Pons (tissue), 1 donor: ENCODE data around the gene MYH10.

ENCODE experiments used
- DNase-seq: peaks from one replicate; pipeline ENCODE4 v3.0.0-alpha.2; 2016; ENCODE audit warnings: low spot score

Gene MYH10

DNA sequence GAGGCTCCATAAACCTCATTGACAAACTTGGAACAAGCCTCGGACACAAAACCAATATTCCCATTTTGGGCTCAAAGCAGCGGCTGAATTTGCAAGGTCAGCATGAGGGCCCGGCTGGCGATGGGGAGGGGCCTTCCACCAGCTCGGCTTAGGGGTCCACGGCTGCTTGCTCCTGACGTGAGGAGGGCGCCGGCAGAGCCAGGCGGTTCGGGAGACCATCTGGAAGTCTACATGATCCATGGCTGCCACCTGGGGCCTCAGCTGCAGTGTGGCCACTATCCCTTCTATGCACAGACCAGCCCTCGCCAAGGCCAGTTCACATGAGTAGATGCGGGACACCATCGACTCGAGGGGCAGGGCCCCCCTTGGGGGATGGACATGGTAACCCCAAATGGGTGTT lies 155.7 kb downstream of the MYH10 start:
- DNase-seq: no peak

DNA sequence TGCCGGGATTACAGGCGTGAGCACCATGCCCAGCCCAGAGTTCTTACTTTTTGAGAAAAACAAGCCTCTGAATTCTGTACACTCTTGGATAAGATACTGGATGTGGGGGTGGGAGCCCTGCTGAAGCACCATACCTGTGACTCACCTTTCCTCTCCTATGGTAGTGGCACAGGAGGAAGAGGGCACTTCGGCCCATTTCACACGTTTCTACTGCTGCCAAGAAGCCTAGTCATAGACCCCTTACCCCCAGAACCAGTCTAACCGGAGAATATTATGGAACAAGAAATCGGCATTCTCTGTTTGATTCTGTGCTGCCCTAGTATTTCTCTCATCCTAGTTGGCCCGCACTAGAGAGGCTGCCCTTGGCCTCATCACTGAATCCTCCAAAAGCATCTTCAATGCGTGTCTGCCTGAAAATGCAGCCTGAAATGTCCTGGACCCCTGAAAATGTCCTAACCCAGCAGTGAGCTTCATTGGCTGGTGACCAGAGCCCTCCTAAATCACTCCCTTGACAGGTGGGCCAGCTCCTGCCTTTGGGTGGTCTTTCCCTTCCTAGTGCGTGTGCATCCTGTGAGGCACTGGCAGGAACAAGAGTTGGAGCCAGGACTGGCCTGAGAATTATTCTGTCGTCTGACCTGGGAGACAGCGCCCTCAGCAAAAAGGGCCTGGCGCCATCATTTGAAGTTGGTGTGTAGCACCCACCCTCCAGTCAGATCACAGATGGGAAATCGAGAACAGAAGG lies 156.9 kb downstream of the MYH10 start:
- no peak for DNase-seq

DNA sequence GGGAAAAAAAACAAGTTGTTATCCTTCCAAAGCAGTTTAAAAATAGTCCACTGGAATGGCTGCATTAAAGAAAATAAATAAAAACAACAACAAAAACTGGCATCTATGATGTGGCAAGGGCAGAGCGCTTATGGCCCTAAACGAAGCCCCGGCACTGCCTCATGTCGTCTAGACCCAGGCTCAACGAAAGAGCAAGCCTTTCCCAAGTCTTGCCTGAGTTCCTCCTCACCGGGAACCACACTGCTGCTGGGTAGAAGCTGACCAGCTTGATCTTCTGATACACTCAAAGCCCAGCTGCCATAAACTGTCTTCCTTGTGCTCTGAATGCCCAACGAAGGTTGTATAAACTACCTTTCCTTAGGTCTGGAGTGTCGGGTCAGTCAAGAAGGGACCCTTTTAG lies 157.9 kb downstream of the MYH10 start:
- DNase-seq: no peak

DNA sequence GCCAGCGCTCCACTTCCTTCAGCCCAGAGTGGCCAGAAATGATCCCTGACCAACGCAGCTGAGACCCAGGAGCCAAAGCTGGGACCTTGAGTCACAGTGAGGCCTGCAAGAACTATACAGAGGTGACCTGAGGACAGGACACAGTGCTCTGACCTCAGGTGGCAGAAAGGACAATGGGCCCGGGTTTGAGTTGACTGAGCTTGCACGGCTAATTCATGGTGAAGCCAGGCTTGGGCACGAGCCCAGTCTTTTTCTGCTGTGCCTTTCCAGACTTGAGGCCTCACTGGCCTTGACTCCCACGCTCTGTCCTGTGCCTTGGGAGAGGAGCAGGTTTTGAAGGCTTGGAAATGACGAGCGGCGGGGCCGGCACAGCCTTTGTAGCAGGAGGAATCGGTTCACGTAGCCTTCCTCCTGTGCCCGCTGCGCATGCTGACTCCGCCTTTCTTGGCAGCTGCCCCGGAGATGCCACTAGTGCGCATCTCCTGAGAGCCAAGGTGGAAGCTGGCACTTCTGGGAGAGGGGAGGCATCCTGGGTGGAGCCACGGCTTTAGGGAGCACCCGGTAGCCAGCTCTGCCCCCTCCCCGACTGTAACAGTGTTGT lies 160.0 kb downstream of the MYH10 start:
- DNase-seq: peak; percentile 43

DNA sequence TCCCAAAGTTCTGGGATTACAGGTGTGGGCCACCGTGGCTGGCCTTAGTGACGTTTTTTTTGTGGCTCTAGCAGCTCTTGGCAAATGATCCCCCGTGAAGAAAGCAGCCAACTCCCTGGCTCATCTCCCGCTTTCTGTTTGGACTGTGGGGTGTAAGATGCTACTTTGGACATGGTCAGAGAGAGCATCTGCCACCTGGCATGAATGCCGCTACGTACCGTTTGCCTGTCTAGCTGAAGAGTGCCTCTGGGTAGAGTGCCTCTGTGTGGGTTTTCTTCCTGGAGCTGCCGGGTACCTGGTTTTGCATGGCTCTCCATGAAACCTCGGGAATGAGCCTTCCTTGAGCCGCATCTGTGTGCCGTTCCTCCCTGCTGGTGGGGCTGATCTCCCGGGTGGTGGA lies 160.6 kb downstream of the MYH10 start:
- no peak for DNase-seq

DNA sequence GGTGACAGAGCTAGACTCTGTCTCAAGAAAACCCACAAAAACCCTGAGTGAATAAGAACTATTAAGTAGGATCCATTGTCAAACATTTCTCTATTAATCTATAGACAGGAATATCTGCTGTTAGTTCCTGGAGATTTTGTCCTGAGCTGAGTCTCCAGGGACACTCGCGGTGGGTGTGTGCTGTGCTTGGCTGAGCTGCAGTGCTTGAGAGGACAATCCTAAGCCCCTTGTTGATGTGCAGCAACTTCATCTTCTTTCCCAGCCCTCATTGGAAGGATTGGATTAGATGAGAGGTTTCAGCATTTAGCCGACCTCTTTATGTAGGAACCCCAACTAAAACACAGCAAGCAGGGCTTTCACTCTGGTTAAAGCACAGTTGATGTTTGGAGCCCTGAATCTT lies 161.5 kb downstream of the MYH10 start:
- DNase-seq: no peak

DNA sequence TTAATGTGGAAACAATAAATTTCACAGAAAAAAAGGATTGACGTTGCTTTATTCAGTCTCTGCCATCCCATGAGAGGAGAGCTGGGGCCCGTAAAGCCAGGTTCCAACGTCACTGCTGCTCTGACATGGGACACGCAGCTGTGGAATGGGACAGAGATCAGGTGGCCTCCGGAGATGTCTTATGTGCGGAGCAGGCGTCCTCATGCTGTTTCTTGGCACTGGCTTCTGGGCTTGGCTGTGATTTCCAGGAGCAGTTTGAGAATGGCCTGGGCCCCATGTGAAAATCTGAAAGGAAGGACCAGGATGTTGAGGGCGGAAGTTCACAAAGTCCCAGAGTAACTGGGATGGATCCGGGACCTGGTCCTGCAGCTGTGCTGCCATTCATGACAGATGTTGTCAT lies 162.4 kb downstream of the MYH10 start:
- DNase-seq: no peak

DNA sequence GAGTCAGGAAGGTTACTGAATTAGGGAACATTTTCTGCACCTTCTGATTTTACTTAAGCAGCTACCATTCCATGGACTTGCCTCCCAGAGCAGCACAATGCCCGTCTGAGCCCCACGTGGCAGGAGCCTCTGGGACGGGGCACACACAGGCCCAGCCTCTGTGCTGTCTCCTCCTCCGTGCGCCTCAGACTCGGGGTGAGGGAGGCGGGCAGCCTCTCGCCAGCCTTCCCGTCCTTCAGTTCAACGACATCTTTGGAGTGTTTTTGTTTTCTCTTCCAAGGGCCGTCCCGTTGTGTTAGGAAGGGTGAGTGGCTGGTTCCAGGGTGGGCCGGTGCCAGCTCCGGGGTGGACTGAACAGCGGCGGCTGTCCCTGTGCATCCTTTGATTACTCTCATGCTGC lies 163.0 kb downstream of the MYH10 start:
- DNase-seq: no peak

DNA sequence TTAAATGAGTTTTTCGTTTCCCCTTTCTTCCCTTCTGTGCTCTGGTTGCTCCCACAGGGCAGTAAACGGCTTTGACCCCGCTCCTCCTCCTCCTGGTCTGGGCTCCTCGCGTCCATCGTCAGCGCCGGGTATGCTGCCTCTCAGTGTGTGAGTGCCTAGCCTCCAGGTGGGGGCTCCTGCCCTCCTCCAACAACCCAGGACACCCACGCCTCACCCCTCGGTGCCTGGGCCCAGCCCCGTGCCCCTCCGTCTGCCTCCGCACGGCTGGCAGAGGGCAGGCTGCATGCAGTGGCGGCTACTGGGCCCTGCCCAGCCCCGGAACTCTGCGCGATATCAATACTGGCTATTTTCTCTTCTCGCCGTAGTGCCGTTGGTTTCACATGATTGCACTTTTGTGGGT lies 163.7 kb downstream of the MYH10 start:
- DNase-seq: no peak

DNA sequence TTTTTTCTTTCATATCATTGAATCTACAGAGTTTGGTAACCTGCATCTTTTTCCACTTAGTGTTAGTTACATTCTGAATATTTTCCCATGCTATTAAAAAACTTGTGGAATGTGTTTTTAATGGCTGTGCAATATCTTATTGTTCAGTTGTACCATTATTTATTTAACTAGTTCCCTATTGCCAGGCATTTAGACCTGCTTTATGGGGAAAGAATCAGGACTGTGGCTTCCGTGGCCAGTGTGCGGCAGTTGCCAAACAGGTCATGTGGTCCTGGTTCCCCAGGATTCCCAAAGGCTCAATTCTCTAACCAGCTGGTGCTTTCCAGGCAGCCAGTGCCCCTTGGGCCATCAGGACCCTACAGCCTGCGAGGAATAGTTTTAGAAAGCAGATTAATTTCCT lies 164.1 kb downstream of the MYH10 start:
- no peak for DNase-seq

DNA sequence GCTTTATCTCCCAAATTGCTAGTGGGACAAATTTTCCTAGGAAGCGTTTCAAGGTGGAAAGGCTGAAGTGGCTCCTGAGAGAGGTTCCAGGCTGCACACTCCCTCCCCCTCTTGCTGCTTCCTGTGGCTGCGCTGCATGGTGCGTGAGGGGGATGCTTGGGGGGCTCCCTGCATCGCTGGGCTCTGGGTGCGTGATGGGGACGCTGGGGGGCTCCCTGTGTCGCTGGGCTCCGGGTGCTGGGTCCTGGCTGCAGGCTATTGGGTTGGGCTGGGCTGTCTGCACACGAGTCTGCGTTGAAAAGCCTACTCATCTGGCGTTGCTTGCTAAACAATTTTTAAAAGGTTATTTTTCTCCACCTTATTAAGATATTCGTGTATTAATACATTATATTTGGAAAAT lies 164.8 kb downstream of the MYH10 start:
- no peak for DNase-seq

DNA sequence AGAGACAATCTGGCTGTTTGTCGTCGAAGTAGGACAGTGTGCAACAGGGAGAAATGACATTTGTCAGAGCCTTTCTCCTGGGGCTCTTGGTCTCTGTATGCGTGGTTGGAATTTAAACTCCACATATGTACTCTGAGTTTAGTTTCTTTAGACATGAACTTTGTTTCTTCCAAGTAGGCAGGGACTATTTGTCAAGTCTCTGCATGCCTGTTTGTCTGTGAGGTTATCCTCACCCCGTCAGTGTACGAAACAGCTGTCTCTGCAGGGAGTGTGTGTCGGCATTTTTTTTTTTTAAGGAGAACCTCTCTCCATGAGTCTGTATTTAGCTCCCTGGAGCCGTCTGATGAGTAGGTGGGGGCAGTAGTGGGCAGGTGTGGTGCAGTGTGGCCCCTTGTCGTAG lies 165.2 kb downstream of the MYH10 start:
- no peak for DNase-seq

DNA sequence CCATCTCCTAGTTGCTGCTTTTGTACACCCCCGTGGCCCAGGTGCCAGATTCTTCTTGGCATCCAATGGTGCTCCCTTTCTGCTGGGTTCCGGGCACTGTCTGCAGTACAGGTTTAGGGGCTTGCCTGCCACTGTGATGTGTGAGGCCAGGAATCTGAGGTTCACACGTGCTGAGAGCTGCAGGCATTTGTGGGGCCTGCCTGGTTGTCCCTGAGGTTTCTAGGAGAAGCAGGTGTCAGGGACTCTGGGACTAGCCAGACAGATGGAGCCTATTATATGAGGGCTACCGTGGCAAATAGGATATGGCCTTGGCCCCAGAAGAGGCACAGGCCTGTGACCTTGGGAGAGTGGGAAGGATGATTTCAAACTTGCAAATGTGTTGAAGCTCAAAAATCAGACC lies 165.6 kb downstream of the MYH10 start:
- DNase-seq: no peak

DNA sequence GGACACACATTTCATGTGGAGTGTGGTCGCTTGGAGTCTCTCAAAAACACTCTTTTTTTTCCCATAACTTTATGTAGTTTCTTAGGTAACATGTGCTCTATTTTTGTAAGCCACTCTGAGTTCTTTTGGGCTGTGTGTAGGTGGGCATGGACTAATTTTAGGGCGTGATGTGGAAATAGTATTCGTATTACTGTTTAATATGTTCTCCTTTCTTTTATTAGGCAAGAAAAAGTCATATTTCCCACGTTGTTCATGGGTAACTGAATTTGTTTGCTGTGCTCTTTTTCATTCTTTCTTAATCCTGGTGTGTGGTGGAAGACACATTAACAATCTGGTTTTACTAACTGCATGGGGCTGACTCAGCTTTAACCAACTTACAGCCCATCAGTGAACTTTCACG lies 167.4 kb downstream of the MYH10 start:
- no peak for DNase-seq

DNA sequence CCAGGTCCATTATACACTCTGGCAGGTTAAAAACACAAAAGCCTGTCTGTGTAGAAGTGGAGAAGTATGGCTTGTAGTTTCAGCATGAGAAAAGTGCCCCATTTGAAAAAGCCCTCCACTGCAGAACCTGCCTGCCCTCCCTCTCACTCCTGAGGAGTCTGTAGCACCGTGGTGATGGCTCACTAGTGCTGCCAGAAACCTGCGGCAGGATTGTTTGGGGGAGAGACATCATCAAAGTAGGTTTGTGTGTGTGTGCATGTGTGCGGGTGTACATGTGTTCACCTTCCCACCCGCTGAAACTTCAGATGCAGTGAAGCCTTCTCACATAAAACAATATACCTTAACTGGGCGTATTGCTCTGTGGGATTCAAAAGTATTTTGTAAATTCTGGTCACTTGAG lies 168.0 kb downstream of the MYH10 start:
- DNase-seq: no peak

DNA sequence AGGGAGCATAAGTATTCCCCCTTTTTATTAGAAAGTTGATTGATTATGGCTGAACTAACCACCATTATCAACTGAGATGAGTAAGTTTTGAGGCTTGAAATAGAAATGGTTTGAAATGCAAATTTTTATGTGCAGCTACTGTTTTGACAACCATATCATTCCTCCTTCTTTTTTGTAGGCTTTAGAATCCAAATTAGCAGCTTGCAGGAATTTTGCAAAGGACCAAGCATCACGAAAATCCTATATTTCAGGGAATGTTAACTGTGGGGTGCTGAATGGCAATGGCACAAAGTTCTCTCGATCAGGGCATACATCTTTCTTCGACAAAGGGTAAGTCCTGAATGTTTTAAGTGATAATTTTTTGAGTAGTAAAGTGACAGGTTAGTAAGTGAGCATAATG lies 170.7 kb downstream of the MYH10 start:
- no peak for DNase-seq

DNA sequence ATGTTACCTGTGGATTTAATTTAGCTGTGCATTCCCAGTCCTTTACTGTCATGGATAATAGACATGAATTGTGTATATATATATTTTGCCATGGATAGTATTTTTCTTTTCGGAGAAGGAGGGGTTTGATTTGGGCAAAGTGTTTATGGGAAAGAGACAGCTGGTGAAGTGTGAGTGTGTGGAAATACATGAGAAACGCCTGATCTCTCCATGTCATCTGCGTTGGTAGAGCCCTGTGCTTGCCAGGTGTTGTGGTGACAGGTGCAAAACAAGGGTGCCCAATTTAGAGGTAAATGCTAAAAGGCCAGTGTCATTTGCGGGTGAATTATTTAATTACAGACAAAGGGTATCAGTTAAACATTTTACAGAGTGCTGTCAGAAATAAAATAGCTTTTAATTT lies 171.4 kb downstream of the MYH10 start:
- no peak for DNase-seq

DNA sequence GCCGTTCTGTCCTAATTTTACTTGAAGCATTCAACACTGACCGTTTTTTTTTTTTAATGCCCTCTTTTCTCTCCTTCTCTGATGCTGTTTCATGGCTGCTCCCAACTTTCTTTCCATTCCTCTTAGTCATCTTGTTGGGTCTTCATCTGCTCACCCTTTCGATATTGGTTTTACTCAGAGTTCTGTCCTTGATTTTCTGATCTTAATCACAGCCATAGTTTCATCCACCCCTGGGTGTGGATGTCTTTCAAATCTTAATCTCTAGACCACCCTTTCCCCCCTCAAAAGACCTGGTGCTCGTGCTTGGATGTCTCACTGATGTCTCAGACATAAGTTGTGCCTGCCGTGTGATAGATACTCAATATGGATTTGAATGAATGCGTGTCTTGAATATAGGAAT lies 172.4 kb downstream of the MYH10 start:
- no peak for DNase-seq

DNA sequence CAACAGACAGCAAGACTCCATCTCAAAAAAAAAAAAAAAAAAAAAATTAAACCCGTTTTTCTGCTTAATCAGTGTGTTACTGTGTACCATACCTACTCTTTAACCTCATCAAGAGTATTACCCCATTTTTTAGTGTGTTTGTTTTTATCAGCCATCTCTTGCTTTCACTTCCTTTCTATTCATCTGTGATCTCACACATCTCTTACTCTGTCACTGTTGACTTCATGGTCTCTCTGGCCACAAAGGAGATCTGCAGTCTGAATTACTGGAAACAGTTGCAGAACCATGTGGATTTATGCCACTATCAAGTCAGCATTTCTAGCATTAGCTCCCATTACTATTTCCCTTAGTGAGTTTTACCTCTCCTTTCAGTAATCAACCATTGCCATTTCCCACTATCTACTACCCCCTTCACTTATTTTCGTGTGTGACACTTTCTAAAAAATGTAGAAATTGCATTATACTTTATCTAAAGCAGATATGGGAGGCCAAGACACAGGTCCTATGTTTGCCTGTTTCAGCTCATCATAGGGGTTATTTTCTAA lies 174.8 kb downstream of the MYH10 start:
- no peak for DNase-seq

DNA sequence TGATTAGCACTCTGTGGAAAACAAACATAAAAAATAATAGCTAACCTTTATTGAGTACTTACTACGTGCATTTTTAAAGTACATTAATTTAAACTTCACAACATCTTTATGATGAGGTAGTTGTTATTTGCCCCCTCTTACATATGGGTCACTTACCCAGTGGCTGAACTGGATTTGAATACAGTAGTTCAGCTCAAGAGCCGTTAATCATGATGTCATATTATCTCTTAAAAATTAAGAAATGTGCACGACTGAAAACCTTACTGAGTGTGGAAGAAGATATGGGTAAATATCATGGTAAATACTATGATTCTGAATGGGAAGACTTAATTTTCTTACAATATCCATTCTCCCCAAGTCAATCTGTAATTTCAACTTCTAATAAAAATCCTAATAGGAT lies 177.2 kb downstream of the MYH10 start:
- no peak for DNase-seq

DNA sequence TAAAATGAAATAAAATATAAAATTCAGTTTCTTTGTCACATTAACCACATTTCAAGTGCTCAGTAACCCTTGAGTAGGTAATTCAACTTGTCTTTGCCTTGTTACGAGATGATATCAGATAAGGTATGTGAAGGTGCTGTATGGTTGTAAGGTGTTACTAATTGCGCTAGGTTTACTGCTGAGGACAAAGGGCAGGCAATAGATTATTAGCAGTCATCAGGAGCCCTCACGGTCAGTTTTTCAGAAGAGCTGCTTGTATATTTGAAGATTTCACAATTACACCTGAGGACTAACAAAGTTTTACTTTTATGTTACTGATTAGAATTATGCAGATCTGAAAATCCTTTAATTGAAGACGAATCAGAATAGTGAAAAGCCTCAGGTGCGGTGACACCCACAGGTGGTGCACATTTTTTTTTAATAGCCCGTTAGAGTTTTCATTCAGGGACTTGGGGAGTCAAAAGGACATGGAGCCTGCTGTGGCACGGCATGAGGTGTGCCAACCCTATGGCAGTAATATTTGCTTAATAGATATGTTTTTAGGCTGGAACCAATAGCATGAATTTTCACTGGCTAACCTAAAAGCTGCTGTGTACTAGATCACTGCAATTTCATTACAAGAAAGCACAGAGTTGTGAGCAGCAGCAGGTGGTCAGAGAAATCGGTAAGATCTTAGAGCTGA lies 178.5 kb downstream of the MYH10 start:
- no peak for DNase-seq

DNA sequence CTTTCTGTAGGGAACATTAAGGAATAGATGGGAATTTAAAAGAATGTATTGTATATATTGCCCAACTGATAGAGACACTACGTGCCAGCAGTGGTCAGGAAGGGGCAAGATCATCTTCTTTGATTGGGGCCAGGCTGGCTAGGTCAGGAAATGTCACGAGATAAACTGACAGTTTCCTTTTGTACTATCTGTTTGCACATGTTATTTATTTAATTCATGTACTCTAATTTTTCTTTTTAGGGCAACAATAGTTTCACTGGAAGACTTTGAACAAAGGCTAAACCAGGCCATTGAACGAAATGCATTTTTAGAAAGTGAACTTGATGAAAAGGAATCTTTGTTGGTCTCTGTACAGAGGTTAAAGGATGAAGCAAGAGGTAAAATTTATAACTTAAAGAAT lies 182.2 kb downstream of the MYH10 start:
- no peak for DNase-seq

DNA sequence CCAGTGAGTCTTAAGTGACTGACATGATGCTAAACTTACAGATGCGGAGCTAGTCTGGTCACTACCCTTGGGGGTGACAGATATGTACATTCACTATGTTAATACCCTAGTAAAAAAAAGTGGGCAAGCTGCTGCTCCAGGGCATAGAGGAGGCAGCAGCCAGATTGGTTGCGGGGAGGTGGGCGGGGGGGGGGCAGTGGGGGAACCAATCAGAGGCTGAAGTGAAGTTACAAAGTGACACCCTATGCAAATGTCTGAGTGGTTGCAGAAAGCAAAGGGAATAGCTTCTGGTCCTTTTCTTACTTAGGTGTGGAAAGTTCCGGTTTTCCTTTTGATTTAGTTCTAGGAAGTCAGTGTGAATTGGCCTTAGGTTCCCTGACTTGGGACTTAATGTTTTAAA lies 182.7 kb downstream of the MYH10 start:
- DNase-seq: no peak
